ENCODE data around the gene RGS2.

Gene RGS2

DNA sequence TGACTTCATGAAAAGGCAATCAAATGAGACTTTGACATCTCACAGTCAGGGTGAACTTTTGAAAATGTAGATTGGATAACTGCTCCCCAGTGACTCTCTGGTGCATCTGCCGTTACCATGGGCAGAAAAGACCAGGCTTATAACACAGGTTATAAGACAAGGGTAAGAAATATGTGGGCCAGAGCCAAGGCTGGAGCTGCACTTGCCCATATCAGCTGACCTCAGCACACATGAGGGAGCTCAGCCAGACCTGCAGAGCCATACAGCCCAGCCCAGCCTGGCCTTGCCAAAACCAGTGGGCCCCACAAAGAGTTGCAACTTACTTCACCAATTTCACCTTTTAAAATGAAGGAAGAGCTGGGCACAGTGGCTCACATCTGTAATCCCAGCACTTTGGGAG is 11.7 kb upstream of the RGS2 start:
- DNase-seq: no peak

- DNase-seq: no peak
These were observed 10.9 kb upstream of the RGS2 start for GRCh38 chr1:192797891-192798290.

DNA sequence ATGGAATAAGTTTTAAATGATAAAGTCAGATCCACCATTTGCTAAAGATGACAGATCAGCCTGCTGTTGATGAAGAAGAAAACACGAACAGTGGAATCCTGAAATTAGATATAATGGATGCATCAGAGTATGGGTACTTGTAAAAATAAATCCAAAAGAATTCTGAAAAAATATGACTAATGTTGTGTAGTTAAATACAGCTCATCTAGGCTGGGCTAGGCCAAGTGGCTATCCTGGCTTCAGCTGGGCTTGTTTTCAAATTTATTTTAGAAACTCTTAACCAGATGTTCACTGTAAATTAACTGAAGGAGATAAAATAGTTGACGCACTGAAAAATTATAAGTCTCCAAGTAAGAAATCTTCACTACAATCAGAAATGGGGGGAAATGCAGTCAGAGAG is 7.4 kb upstream of the RGS2 start:
- DNase-seq: no peak

DNA sequence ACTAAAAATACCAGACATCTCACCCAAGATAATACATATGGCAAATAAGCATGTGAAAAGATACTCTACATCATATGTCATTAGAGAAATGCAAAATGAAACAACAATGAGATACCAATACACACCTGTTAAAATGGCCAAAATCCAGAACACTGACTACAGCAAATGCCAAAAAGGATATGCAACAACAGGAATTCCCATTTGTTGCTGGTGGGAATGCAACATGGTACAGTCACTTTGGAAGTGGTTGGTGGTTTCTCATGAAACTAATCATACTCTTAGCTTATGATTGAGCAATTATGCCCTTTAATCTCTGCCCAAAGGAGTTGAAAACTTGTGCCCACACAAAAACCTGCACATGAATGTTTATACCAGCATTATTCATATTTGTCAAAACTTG is 6.4 kb upstream of the RGS2 start:
- no peak for DNase-seq

GRCh38 chr1:192803501-192803900 is 5.3 kb upstream of the RGS2 start:
- no peak for DNase-seq

GRCh38 chr1:192805832-192806323 is 3.0 kb upstream of the RGS2 start:
- DNase-seq: peak; percentile 90

- peak; percentile 52 for DNase-seq
These were observed 1.4 kb upstream of the RGS2 start for GRCh38 chr1:192807211-192808162.

- no peak for DNase-seq
These were observed 699 bp upstream of the RGS2 start for GRCh38 chr1:192808163-192808517.

DNA sequence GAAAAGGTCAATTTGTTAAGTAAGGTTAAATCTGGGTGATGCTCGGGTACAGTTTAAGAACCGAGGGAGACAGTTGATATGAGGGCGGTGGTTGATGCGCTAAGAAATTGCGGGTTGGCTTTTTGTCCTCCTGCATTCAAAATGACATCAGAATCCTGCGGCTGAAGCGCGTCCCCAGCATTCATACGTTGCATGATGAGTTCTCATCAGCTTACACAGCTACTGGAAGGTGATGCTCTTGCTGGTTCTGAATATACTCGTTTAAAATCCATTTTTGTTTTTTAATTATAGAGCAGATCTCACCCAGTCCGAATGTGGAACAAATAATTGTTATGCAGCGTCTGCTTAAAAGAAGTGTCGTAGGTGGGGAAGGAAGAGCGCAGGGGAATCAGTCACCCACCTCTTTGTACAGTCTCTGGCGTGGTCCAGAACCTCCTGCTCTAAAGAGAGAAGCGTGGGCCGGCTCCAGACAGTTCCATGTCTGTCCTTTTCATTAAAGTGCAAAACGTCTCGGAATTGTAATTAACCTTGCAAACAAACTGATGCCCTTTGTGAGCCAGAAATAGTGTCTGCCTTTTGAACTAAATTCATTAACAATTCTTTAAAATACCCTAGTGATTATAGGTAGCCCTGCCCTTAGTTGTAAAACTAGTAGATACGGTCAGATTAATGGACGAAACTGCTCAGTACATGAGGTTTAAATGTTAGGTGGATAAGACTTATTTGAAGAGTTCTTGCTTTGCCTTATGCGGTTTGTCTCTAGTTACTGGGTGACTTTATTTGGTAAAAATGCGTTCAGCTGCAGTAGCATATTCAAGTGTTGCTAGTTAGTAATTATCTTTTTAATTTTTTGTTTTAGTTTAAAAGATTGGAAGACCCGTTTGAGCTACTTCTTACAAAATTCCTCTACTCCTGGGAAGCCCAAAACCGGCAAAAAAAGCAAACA is 741 bp downstream of the RGS2 start:
- peak; percentile 68 for DNase-seq

GRCh38 chr1:192810253-192810880 is 1.5 kb downstream of the RGS2 start:
- DNase-seq: no peak

GRCh38 chr1:192811006-192811405 is 2.2 kb downstream of the RGS2 start:
- no peak for DNase-seq

DNA sequence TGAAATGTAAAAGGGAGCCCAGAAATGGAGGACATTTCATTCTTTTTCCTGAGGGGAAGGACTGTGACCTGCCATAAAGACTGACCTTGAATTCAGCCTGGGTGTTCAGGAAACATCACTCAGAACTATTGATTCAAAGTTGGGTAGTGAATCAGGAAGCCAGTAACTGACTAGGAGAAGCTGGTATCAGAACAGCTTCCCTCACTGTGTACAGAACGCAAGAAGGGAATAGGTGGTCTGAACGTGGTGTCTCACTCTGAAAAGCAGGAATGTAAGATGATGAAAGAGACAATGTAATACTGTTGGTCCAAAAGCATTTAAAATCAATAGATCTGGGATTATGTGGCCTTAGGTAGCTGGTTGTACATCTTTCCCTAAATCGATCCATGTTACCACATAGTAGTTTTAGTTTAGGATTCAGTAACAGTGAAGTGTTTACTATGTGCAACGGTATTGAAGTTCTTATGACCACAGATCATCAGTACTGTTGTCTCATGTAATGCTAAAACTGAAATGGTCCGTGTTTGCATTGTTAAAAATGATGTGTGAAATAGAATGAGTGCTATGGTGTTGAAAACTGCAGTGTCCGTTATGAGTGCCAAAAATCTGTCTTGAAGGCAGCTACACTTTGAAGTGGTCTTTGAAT is 2.9 kb downstream of the RGS2 start:
- no peak for DNase-seq

GRCh38 chr1:192812420-192813209 is 3.8 kb downstream of the RGS2 start:
- DNase-seq: no peak

- DNase-seq: no peak
These were observed 6.0 kb downstream of the RGS2 start for GRCh38 chr1:192814805-192815204.

DNA sequence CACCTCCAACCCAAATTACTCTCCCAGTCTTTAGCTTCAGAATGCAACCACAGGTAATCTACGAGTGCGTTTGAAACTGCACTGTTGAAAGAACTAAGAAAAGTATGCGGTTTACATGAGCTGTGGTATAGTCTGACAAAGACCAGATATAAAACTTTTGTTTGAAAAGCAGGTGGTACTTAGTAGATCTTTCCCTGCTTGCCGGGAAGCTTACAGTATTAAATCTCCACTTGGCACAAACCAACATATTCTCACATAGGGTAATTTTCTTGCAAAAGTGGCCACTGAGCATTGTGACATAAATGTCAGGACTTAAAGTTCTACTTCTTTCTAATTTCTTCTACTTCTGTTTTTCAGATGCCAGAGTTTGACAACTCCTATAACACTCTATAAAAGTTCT is 8.4 kb downstream of the RGS2 start:
- no peak for DNase-seq

- DNase-seq: no peak
These were observed 12.5 kb downstream of the RGS2 start for GRCh38 chr1:192821296-192821695.

GRCh38 chr1:192824511-192824910 is 15.7 kb downstream of the RGS2 start:
- DNase-seq: no peak

DNA sequence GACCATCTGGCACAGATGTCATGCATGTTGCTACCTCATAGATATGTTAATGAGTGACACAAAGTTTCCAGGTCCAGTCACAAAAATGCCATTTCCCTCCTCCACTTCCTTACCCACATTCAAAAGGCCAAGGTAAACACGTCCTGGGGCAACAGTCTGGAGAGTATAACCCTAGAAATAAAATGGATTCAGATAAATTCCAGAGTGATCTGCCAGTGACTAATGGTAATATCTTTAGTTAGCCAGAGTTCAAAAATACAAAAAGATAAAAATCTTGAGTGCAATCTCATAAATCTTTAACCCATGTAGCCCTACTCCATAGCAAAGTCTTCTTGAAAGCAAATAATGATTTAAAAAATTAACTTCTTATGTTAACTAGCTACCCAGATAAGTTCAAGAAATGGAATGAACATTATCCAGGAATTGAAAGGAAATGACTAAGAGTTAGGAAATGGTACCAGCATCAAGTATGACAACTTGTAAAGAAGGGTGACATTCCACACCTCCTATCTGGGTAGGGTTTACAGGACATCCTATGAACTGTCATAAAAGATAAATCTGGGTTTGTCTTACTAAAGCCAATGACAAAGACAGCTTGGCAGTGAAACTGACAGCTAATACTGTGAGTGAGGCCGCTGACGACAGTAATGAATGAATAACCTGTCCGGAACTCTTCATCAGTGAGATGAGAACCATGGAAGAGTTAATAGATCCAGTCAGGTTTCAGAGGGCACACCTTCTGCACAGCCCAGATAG is 18.1 kb downstream of the RGS2 start:
- no peak for DNase-seq

- no peak for DNase-seq
These were observed 21.9 kb downstream of the RGS2 start for GRCh38 chr1:192830595-192831246.

DNA sequence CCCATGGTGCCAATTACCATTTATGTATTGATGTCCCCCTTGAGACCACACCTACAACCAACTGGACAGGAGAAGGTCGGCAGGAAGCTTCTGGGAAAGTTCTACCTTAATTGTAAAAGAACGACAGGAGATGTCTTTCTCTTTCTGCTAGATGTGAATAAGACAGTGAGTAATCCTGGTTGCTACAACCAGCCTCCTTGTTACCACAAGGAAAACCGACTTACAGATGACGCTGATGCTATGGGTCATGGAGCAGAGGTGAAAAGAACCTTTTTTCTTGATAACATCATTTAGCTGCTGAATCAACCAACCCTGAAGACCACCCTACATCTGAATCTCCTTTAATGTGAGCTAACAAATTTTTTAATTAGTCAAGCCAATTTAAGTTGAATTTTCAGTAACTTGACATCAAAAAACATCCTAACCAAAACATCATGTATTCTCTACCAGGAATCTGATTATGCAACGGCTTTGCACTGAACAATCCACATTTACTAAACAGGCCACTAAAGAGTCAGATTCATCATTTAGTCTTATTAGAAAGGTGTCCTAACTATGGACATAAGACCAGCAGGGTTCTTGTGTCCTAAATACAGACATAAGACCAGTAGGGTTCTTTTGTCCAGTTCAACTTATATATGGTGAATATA is 23.0 kb downstream of the RGS2 start:
- no peak for DNase-seq
